HG03039 (cell line): ENCODE results near the gene MAGEA3.
"Not testable (repeated sequence)": the region's sequence is repeated elsewhere in the genome, so short reads cannot be mapped to it uniquely, and the experiment has no call there.

Source experiments
- ATAC-seq: cut with Tn5 transposase; IDR thresholded peaks from one replicate; pipeline ENCODE4 v1.9.1; 2021; ENCODE audit warnings: mild to moderate bottlenecking, moderate library complexity; ENCODE audit not compliant: unreplicated experiment

Gene MAGEA3

GRCh38 chrX:152697952-152698931 is at the start of gene MAGEA3:
Gene MAGEA3 (plus strand): TSS chrX:152698794. CDS start chrX:152700833, 2,039 bp downstream.
- not testable (repeated sequence) for ATAC-seq

GRCh38 chrX:152652060-152652459 is 46.5 kb upstream of the MAGEA3 start:
- no peak for ATAC-seq

GRCh38 chrX:152652467-152652866 is 46.1 kb upstream of the MAGEA3 start:
- no peak for ATAC-seq

GRCh38 chrX:152656087-152656486 is 42.5 kb upstream of the MAGEA3 start:
- no peak for ATAC-seq

- no peak for ATAC-seq
These were observed 41.7 kb upstream of the MAGEA3 start for GRCh38 chrX:152656890-152657289.

- no peak for ATAC-seq
These were observed 40.3 kb upstream of the MAGEA3 start for GRCh38 chrX:152658302-152658701.

GRCh38 chrX:152663086-152663485 is 35.5 kb upstream of the MAGEA3 start:
- ATAC-seq: no peak

- ATAC-seq: no peak
These were observed 24.5 kb upstream of the MAGEA3 start for GRCh38 chrX:152674135-152674534.

GRCh38 chrX:152674652-152675051 is 23.9 kb upstream of the MAGEA3 start:
- not testable (repeated sequence) for ATAC-seq

- peak; percentile 73 for ATAC-seq
These were observed 17.6 kb upstream of the MAGEA3 start for GRCh38 chrX:152681012-152681411.

- not testable (repeated sequence) for ATAC-seq
These were observed 1.8 kb downstream of the MAGEA3 start for GRCh38 chrX:152700390-152700789.

GRCh38 chrX:152706500-152706899 is 7.9 kb downstream of the MAGEA3 start:
- ATAC-seq: not testable (repeated sequence)

GRCh38 chrX:152709173-152709572 is 10.6 kb downstream of the MAGEA3 start, which contains the start of gene CSAG2:
Gene CSAG2 (minus strand): TSS chrX:152709273. CDS start chrX:152709112, 161 bp downstream.
- ATAC-seq: not testable (repeated sequence)

GRCh38 chrX:152713195-152713594 is 14.6 kb downstream of the MAGEA3 start:
- ATAC-seq: not testable (repeated sequence)

GRCh38 chrX:152713815-152714787 is 15.5 kb downstream of the MAGEA3 start, which contains the start of gene MAGEA2B:
Gene MAGEA2B (plus strand): TSS chrX:152714628. CDS start chrX:152717107, 2,479 bp downstream.
- ATAC-seq: not testable (repeated sequence)

- no peak for ATAC-seq
These were observed 26.8 kb downstream of the MAGEA3 start for GRCh38 chrX:152725409-152725808.

- no peak for ATAC-seq
These were observed 34.8 kb downstream of the MAGEA3 start, which contains the start of the genes CSAG1 and MAGEA12 for GRCh38 chrX:152733261-152733975. Gene CSAG1 (minus strand): TSS chrX:152733721. CDS start chrX:152732460, 1,261 bp downstream. Gene MAGEA12 (plus strand): TSS chrX:152733757. CDS start chrX:152736162, 2,405 bp downstream.

- not testable (repeated sequence) for ATAC-seq
These were observed 35.7 kb downstream of the MAGEA3 start for GRCh38 chrX:152734143-152734858.

GRCh38 chrX:152735101-152735500 is 36.5 kb downstream of the MAGEA3 start:
- no peak for ATAC-seq
